Epidermal melanocyte (primary cell): ENCODE data around the gene SLC33A1.
"Not testable (repeated sequence)": the region's sequence is repeated elsewhere in the genome, so short reads cannot be mapped to it uniquely, and the experiment has no call there.

Experiments
- DNase-seq: peaks from one replicate; pipeline ENCODE4 v3.0.0; 2011; ENCODE audit warnings: low spot score; ENCODE audit not compliant: insufficient read length

SLC33A1 gene

GRCh38 chr3:155862290-155862982, 8.2 kb upstream of the SLC33A1 start:
- not testable (repeated sequence) for DNase-seq

- no peak for DNase-seq
Measured at GRCh38 chr3:155861476-155862183, 7.4 kb upstream of the SLC33A1 start.

- DNase-seq: not testable (repeated sequence)
Measured at GRCh38 chr3:155860424-155860823, 6.2 kb upstream of the SLC33A1 start.

GRCh38 chr3:155859859-155860258, 5.6 kb upstream of the SLC33A1 start:
- no peak for DNase-seq

GRCh38 chr3:155853214-155854140, 750 bp downstream of the SLC33A1 start:
- DNase-seq: no peak

GRCh38 chr3:155852341-155852740, 1.9 kb downstream of the SLC33A1 start:
- DNase-seq: no peak

- DNase-seq: not testable (repeated sequence)
Measured at GRCh38 chr3:155849404-155849803, 4.8 kb downstream of the SLC33A1 start.

- DNase-seq: no peak
Measured at GRCh38 chr3:155847993-155848392, 6.2 kb downstream of the SLC33A1 start.

- no peak for DNase-seq
Measured at GRCh38 chr3:155846119-155846518, 8.1 kb downstream of the SLC33A1 start.

- DNase-seq: no peak
Measured at GRCh38 chr3:155843569-155843968, 10.7 kb downstream of the SLC33A1 start.

- no peak for DNase-seq
Measured at GRCh38 chr3:155835341-155836071, 18.7 kb downstream of the SLC33A1 start.

GRCh38 chr3:155828490-155829098, 25.6 kb downstream of the SLC33A1 start:
- DNase-seq: not testable (repeated sequence)

- DNase-seq: no peak
Measured at GRCh38 chr3:155815030-155815545, 39.1 kb downstream of the SLC33A1 start.

- not testable (repeated sequence) for DNase-seq
Measured at GRCh38 chr3:155813224-155813623, 41.0 kb downstream of the SLC33A1 start.

- no peak for DNase-seq
Measured at GRCh38 chr3:155809181-155809580, 45.0 kb downstream of the SLC33A1 start.

GRCh38 chr3:155807823-155808222, 46.4 kb downstream of the SLC33A1 start:
- DNase-seq: no peak

- peak; percentile 54 for DNase-seq
Measured at GRCh38 chr3:155805802-155806618, 48.2 kb downstream of the SLC33A1 start, which contains the start of gene C3orf33. Gene C3orf33 (minus strand): TSS chr3:155806278. CDS start chr3:155806252, 26 bp downstream.

GRCh38 chr3:155805204-155805801, 48.9 kb downstream of the SLC33A1 start:
- no peak for DNase-seq

GRCh38 chr3:155804323-155804722, 49.9 kb downstream of the SLC33A1 start:
- DNase-seq: no peak
